ENCODE measurements around the gene SAFB. TPM values are rescaled to one million over a fixed set of nuclear protein-coding genes. Genes with fewer than 3 reads are reported as not detected.

The SAFB gene
- total RNA-seq, 1 experiment from 2014 or later: 33.0 TPM

GRCh38 chr19:5641171-5641570, 18.3 kb downstream of the SAFB start:
- H3K4me3 ChIP-seq: no peak overlapping the region
- peaks cover 25% of the 10 kb centered on the region for H3K36me3 ChIP-seq
- H3K9me3 ChIP-seq: no peaks in the 10 kb centered on the region
- no peak for DNase-seq
- no peaks in the 10 kb centered on the region for H3K27me3 ChIP-seq

GRCh38 chr19:5642204-5642603, 19.3 kb downstream of the SAFB start:
- no peaks in the 10 kb centered on the region for H3K27me3 ChIP-seq
- peaks cover 34% of the 10 kb centered on the region for H3K36me3 ChIP-seq
- DNase-seq: no peak
- no peak overlapping the region for H3K4me3 ChIP-seq
- no peaks in the 10 kb centered on the region for H3K9me3 ChIP-seq

- H3K4me3 ChIP-seq: no peak overlapping the region
- no peaks in the 10 kb centered on the region for H3K9me3 ChIP-seq
- H3K36me3 ChIP-seq: peaks cover 38% of the 10 kb centered on the region
- DNase-seq: no peak
- H3K27me3 ChIP-seq: no peaks in the 10 kb centered on the region
These were observed 20.2 kb downstream of the SAFB start for GRCh38 chr19:5643060-5643459.

DNA sequence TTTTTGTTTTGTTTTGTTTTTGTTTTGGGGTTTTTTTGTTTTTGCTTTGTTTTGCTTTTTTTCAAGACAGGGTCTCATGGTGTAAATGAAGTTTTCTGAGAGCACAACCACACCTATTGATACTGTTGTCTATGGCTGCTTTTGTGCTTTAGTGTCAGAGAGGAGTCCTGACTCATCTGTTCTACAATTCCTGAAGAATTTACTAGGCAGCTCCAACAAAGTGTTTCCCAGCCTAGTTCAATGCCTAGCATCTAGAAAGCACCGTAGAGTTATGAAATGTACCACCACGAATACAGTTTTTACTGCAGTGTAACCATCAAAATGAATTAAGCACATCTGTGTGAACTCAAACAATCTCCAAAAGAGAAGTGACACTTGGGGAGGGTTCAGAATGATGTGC, 21.2 kb downstream of the SAFB start:
- no peak for DNase-seq
- Histone ChIP-seq H3K4me3 (no peak overlapping the region), H3K27me3 (no peaks in the 10 kb centered on the region), H3K36me3 (peaks cover 43% of the 10 kb centered on the region), H3K9me3 (no peaks in the 10 kb centered on the region)

DNA sequence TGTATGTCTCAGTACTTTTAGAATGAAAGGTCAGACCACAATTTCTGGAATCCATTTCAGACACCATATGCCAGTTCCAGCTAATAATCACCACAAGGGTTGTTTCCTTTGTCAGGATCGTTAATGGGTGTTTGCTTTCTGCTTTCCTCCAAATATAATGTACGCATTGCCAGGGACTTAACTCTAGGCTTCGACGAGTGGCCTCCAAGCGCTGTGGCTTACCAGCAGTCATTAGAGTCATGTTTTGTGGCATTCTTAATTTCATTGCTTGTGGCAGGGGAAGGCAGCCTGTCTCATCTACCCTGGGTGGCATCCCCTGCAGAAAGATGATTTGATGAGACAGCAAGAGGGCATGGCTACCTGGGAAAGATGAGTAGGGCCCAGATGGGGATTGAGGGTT, 22.5 kb downstream of the SAFB start:
- Histone ChIP-seq H3K4me3 (no peak overlapping the region), H3K9me3 (no peaks in the 10 kb centered on the region), H3K27me3 (no peaks in the 10 kb centered on the region), H3K36me3 (peaks cover 51% of the 10 kb centered on the region)
- no peak for DNase-seq

DNA sequence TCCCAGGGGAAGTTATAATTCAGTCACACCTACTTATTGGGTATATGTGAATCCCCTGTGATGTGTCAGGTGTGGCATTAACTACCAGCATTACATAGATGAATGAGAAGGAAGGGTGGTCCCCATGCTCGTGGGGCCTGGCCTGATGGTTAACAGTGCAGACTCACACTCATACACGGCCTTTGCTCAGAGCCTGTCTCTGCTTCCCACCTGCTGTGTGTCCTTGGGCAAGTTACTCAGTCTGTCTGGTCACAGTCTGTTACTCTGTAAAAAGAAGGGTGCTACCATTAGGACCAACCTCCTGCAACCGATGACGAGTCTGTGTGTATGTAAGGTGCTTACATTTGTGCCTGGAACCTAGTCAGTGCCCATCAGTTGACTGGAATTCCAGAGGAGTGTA, 23.8 kb downstream of the SAFB start:
- Histone ChIP-seq H3K9me3 (no peaks in the 10 kb centered on the region), H3K27me3 (no peaks in the 10 kb centered on the region), H3K36me3 (peaks cover 47% of the 10 kb centered on the region), H3K4me3 (no peak overlapping the region)
- DNase-seq: no peak

DNA sequence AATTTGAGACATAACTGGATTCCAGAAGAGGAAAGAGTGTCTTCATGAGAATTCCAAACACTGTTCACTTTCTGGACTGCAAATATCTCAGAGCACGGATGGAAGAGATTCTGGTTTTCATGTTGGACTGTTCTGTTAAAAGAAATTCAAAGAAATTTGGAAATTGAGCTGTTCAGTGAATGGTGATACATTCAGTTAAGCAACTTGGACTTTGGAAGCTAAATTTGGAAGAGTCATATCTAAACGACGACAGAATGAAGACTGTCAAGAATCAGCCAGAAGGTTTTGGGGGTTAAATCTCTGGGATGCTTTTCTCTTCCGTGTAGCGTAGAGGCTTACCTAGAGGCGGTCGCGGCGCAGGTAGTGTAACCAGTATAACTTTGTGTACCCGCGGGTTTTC, 25.6 kb downstream of the SAFB start:
- H3K9me3 ChIP-seq: no peaks in the 10 kb centered on the region
- no peak for DNase-seq
- H3K4me3 ChIP-seq: no peak overlapping the region
- H3K36me3 ChIP-seq: peaks cover 46% of the 10 kb centered on the region
- no peaks in the 10 kb centered on the region for H3K27me3 ChIP-seq

- H3K9me3 ChIP-seq: no peaks in the 10 kb centered on the region
- no peak for DNase-seq
- H3K27me3 ChIP-seq: no peaks in the 10 kb centered on the region
- peaks cover 42% of the 10 kb centered on the region for H3K36me3 ChIP-seq
- no peak overlapping the region for H3K4me3 ChIP-seq
These were observed 28.5 kb downstream of the SAFB start for GRCh38 chr19:5651361-5651760.

DNA sequence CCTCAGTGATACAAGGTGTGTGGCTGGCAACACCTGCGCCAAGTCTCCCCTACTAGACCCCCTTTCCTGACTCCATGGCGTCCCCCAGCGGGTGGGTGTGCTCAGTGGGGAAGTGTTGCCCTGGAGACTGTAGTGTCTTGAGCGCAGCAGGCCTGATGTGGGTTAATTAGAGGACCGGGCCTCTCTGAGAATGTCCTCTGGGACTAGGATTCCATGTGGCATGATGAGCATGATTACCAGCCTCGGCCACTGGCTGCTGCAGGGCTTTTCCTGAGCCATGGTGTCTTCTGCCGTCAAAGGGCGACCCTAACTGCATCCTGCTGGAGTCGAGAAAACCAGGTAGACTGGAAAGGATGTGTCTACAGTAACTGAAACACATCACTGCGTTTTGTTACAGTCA, 29.4 kb downstream of the SAFB start:
- peaks cover 38% of the 10 kb centered on the region for H3K36me3 ChIP-seq
- H3K27me3 ChIP-seq: no peaks in the 10 kb centered on the region
- no peak for DNase-seq
- H3K4me3 ChIP-seq: no peak overlapping the region
- H3K9me3 ChIP-seq: no peaks in the 10 kb centered on the region

GRCh38 chr19:5654931-5655330, 32.0 kb downstream of the SAFB start:
- no peak for DNase-seq
- Histone ChIP-seq H3K27me3 (no peaks in the 10 kb centered on the region), H3K4me3 (no peak overlapping the region), H3K9me3 (no peaks in the 10 kb centered on the region), H3K36me3 (peaks cover 35% of the 10 kb centered on the region)

- no peaks in the 10 kb centered on the region for H3K27me3 ChIP-seq
- H3K9me3 ChIP-seq: no peaks in the 10 kb centered on the region
- H3K36me3 ChIP-seq: peaks cover 31% of the 10 kb centered on the region
- no peak for DNase-seq
- no peak overlapping the region for H3K4me3 ChIP-seq
These were observed 32.5 kb downstream of the SAFB start for GRCh38 chr19:5655412-5655811.

- DNase-seq: no peak
- Histone ChIP-seq H3K36me3 (peaks cover 36% of the 10 kb centered on the region), H3K9me3 (no peaks in the 10 kb centered on the region), H3K4me3 (no peak overlapping the region), H3K27me3 (no peaks in the 10 kb centered on the region)
These were observed 38.6 kb downstream of the SAFB start for GRCh38 chr19:5661483-5661882.

DNA sequence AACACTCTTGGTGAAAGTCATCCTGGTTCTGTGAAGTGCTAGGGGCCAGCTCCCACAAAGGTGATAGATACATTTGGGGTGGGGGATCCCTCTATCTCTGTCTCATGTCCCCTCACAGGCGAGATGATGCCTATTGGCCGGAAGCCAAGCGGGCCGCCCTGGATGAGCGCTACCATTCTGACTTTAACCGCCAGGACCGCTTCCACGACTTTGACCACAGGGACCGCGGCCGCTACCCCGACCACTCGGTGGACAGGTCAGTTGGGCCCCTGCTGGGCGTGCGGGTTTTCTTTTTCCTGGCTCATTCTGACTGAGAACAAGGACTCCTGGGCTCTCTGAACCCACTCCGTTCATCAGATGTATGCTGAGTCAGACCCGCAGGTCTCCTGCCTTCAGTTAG, 41.0 kb downstream of the SAFB start:
- DNase-seq: no peak
- H3K27me3 ChIP-seq: no peaks in the 10 kb centered on the region
- H3K9me3 ChIP-seq: no peaks in the 10 kb centered on the region
- peaks cover 26% of the 10 kb centered on the region for H3K36me3 ChIP-seq
- H3K4me3 ChIP-seq: no peak overlapping the region

DNA sequence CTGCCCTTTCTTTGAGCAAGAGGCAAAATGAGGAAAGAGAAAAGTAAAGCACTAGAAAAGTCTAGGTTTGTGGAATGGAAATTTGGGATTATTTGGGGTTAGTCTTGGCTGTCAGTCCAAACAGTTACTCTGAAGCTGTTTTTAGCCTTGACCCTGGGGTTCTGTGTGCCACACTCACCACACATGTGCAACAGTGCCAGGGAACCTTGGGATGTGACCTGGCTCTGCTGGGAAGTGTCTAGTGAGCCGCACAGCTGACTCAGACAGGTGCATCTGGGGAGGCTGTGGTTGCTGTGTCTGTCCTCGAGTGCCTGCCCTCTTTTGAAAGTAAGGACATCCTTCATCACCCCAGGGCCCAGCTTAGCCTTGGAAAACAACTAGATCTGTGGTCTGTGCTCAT, 41.6 kb downstream of the SAFB start:
- Histone ChIP-seq H3K4me3 (no peak overlapping the region), H3K27me3 (no peaks in the 10 kb centered on the region), H3K36me3 (peaks cover 26% of the 10 kb centered on the region), H3K9me3 (no peaks in the 10 kb centered on the region)
- DNase-seq: no peak

- Histone ChIP-seq H3K9me3 (no peaks in the 10 kb centered on the region), H3K27me3 (no peaks in the 10 kb centered on the region), H3K4me3 (no peak overlapping the region), H3K36me3 (peaks cover 26% of the 10 kb centered on the region)
- DNase-seq: peak; percentile 22
These were observed 43.1 kb downstream of the SAFB start for GRCh38 chr19:5665781-5666513.

DNA sequence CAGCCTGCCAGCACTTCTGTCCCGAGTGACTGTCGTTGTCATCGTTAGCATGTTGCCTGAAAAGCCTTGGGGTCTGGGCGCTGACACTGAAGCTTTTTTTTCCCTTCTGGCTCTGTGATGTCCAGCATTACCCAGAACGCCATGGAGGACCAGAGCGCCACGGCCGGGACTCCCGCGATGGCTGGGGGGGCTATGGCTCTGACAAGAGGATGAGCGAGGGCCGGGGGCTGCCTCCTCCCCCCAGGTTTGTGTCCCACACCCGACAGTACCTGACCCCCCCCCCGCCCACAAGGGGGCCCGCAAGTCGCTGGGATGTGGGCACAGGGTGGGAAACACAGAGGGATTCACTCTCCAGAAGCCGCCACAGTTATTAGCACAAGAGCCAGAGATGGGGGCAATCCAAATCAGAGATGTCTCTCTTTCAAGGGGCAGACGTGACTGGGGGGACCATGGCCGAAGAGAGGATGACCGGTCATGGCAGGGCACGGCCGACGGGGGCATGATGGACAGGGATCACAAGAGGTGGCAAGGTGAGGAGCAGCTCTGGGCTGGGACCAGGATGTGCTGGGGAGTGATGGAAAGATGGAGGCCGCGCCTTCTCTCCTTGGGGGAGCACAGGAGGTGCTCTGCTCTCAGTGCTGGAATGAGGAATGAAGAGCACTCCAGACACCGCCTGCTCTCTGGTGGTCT, 44.2 kb downstream of the SAFB start:
- Histone ChIP-seq H3K36me3 (peaks cover 24% of the 10 kb centered on the region), H3K4me3 (no peak overlapping the region), H3K27me3 (no peaks in the 10 kb centered on the region), H3K9me3 (no peaks in the 10 kb centered on the region)
- no peak for DNase-seq

DNA sequence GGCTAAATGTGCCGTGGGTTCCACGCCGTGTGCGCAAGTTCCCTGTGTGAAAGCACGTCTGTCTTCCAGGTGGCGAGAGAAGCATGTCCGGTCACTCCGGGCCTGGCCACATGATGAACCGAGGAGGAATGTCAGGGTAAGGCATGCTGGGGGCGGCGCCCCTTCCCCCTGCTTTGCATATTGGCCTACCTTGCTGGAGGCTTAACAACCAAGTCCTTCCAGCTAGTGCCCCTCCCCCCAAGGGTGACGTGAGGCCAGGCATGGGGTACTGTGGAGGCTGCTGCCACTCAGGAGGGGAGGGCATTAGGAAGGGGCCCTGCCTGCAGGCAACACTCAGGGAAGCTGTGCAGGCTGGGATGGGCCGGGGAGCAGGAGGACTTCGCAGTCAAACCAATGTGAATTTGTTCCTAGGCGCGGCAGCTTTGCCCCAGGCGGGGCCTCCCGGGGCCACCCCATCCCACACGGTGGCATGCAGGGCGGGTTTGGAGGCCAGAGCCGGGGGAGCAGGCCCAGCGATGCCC, 44.9 kb downstream of the SAFB start:
- DNase-seq: no peak
- peaks cover 22% of the 10 kb centered on the region for H3K36me3 ChIP-seq
- no peaks in the 10 kb centered on the region for H3K27me3 ChIP-seq

GRCh38 chr19:5669212-5669611, 46.3 kb downstream of the SAFB start:
- Histone ChIP-seq H3K4me3 (no peak overlapping the region), H3K27me3 (no peaks in the 10 kb centered on the region), H3K9me3 (no peaks in the 10 kb centered on the region), H3K36me3 (peaks cover 17% of the 10 kb centered on the region)
- DNase-seq: no peak

More for the DNA sequence above, 44.9 kb downstream of the SAFB start:
- no peaks in the 10 kb centered on the region for H3K9me3 ChIP-seq
- no peak overlapping the region for H3K4me3 ChIP-seq
